Measurements from ENCODE around the gene LARP4. TPM values are rescaled to one million over a fixed set of nuclear protein-coding genes. Genes with fewer than 3 reads are reported as not detected.
A peak's percentile ranks its signal among the peaks of the same experiment; 100 is the strongest.
"Not testable (repeated sequence)": the region's sequence is repeated elsewhere in the genome, so short reads cannot be mapped to it uniquely, and the experiment has no call there.

LARP4 gene
- 119 and 128 TPM in 2 replicates for total RNA-seq

GRCh38 chr12:50400638-50401499, at the start of gene LARP4:
Gene LARP4 (plus strand): TSS chr12:50400885. CDS start chr12:50401011, 126 bp downstream.
- Mint-ChIP-seq H3K27me3 (ENCODE audit: insufficient read depth) (peaks cover 3% of the 10 kb centered on the region), H3K9me3 (no peaks in the 10 kb centered on the region), H3K4me1 (ENCODE audit: low read depth) (peaks cover 22% of the 10 kb centered on the region), H3K36me3 (ENCODE audit: low read depth) (peaks cover 15% of the 10 kb centered on the region), H3K27ac (peak within 1 kb of the TSS; percentile 90), H3K4me3 (peak within 1 kb of the TSS; percentile 97)
- DNase-seq (ENCODE audit: low spot score), result peak; percentile 91
- intact Hi-C loops (cut with micrococcal nuclease), result loop anchor here (1.0 to 10.0 kb wide), 11 partner anchors 116 to 1719 kb away; partner anchors contain the start of genes CERS5, CSRNP2, DAZAP2 and KANSL2

GRCh38 chr12:50351120-50352043, 49.3 kb upstream of the LARP4 start:
- Mint-ChIP-seq H3K4me3 (no peak overlapping the region), H3K9me3 (no peaks in the 10 kb centered on the region), H3K36me3 (ENCODE audit: low read depth) (no peaks in the 10 kb centered on the region), H3K27ac (peak overlapping the region; percentile 20), H3K4me1 (ENCODE audit: low read depth) (no peaks in the 10 kb centered on the region), H3K27me3 (ENCODE audit: insufficient read depth) (no peaks in the 10 kb centered on the region)
- DNase-seq (ENCODE audit: low spot score), result no peak
- intact Hi-C loops (cut with micrococcal nuclease), result no loop called here

- no peaks in the 10 kb centered on the region for H3K27me3 Mint-ChIP-seq (ENCODE audit: insufficient read depth)
- no peak for DNase-seq (ENCODE audit: low spot score)
- no peak overlapping the region for H3K27ac Mint-ChIP-seq
- H3K36me3 Mint-ChIP-seq (ENCODE audit: low read depth), result no peaks in the 10 kb centered on the region
- H3K4me1 Mint-ChIP-seq (ENCODE audit: low read depth), result no peaks in the 10 kb centered on the region
- H3K9me3 Mint-ChIP-seq, result no peaks in the 10 kb centered on the region
- intact Hi-C loops (cut with micrococcal nuclease), result no loop called here
- no peak overlapping the region for H3K4me3 Mint-ChIP-seq
Measured at GRCh38 chr12:50353404-50353803, 47.3 kb upstream of the LARP4 start.

GRCh38 chr12:50353869-50354593, 46.7 kb upstream of the LARP4 start:
- H3K4me1 Mint-ChIP-seq (ENCODE audit: low read depth), result no peaks in the 10 kb centered on the region
- no peak overlapping the region for H3K27ac Mint-ChIP-seq
- DNase-seq (ENCODE audit: low spot score), result no peak
- H3K9me3 Mint-ChIP-seq, result no peaks in the 10 kb centered on the region
- intact Hi-C loops (cut with micrococcal nuclease), result no loop called here
- no peak overlapping the region for H3K4me3 Mint-ChIP-seq
- H3K36me3 Mint-ChIP-seq (ENCODE audit: low read depth), result no peaks in the 10 kb centered on the region
- H3K27me3 Mint-ChIP-seq (ENCODE audit: insufficient read depth), result no peaks in the 10 kb centered on the region

GRCh38 chr12:50354908-50355307, 45.8 kb upstream of the LARP4 start:
- Mint-ChIP-seq H3K27ac (no peak overlapping the region), H3K4me1 (ENCODE audit: low read depth) (no peaks in the 10 kb centered on the region), H3K4me3 (no peak overlapping the region), H3K9me3 (no peaks in the 10 kb centered on the region), H3K27me3 (ENCODE audit: insufficient read depth) (peaks cover 2% of the 10 kb centered on the region), H3K36me3 (ENCODE audit: low read depth) (no peaks in the 10 kb centered on the region)
- intact Hi-C loops (cut with micrococcal nuclease), result no loop called here
- no peak for DNase-seq (ENCODE audit: low spot score)

GRCh38 chr12:50355365-50355764, 45.3 kb upstream of the LARP4 start:
- no peak for DNase-seq (ENCODE audit: low spot score)
- Mint-ChIP-seq H3K9me3 (no peaks in the 10 kb centered on the region), H3K27ac (no peak overlapping the region), H3K4me1 (ENCODE audit: low read depth) (no peaks in the 10 kb centered on the region), H3K4me3 (no peak overlapping the region), H3K27me3 (ENCODE audit: insufficient read depth) (peaks cover 2% of the 10 kb centered on the region), H3K36me3 (ENCODE audit: low read depth) (no peaks in the 10 kb centered on the region)
- intact Hi-C loops (cut with micrococcal nuclease), result no loop called here

GRCh38 chr12:50362671-50363070, 38.0 kb upstream of the LARP4 start:
- Mint-ChIP-seq H3K27ac (no peak overlapping the region), H3K4me1 (ENCODE audit: low read depth) (no peaks in the 10 kb centered on the region), H3K4me3 (no peak overlapping the region), H3K36me3 (ENCODE audit: low read depth) (no peaks in the 10 kb centered on the region), H3K9me3 (no peaks in the 10 kb centered on the region), H3K27me3 (ENCODE audit: insufficient read depth) (peaks cover 4% of the 10 kb centered on the region)
- intact Hi-C loops (cut with micrococcal nuclease), result no loop called here
- no peak for DNase-seq (ENCODE audit: low spot score)

GRCh38 chr12:50363141-50363540, 37.5 kb upstream of the LARP4 start:
- H3K4me1 Mint-ChIP-seq (ENCODE audit: low read depth), result no peaks in the 10 kb centered on the region
- peaks cover 4% of the 10 kb centered on the region for H3K27me3 Mint-ChIP-seq (ENCODE audit: insufficient read depth)
- no peaks in the 10 kb centered on the region for H3K36me3 Mint-ChIP-seq (ENCODE audit: low read depth)
- intact Hi-C loops (cut with micrococcal nuclease), result no loop called here
- no peaks in the 10 kb centered on the region for H3K9me3 Mint-ChIP-seq
- DNase-seq (ENCODE audit: low spot score), result no peak
- no peak overlapping the region for H3K27ac Mint-ChIP-seq
- H3K4me3 Mint-ChIP-seq, result no peak overlapping the region

GRCh38 chr12:50365709-50366406, 34.8 kb upstream of the LARP4 start:
- Mint-ChIP-seq H3K9me3 (no peaks in the 10 kb centered on the region), H3K27me3 (ENCODE audit: insufficient read depth) (peaks cover 2% of the 10 kb centered on the region), H3K4me1 (ENCODE audit: low read depth) (no peaks in the 10 kb centered on the region), H3K4me3 (no peak overlapping the region), H3K36me3 (ENCODE audit: low read depth) (no peaks in the 10 kb centered on the region), H3K27ac (no peak overlapping the region)
- intact Hi-C loops (cut with micrococcal nuclease), result no loop called here
- DNase-seq (ENCODE audit: low spot score), result no peak

- H3K36me3 Mint-ChIP-seq (ENCODE audit: low read depth); H3K4me3 Mint-ChIP-seq; intact Hi-C loops (cut with micrococcal nuclease); DNase-seq (ENCODE audit: low spot score); H3K27me3 Mint-ChIP-seq (ENCODE audit: insufficient read depth); H3K4me1 Mint-ChIP-seq (ENCODE audit: low read depth); H3K9me3 Mint-ChIP-seq; H3K27ac Mint-ChIP-seq: not testable (repeated sequence)
Measured at GRCh38 chr12:50370672-50371071, 30.0 kb upstream of the LARP4 start.

- no peaks in the 10 kb centered on the region for H3K9me3 Mint-ChIP-seq
- H3K27ac Mint-ChIP-seq, result no peak overlapping the region
- DNase-seq (ENCODE audit: low spot score), result no peak
- no peaks in the 10 kb centered on the region for H3K4me1 Mint-ChIP-seq (ENCODE audit: low read depth)
- intact Hi-C loops (cut with micrococcal nuclease), result no loop called here
- no peaks in the 10 kb centered on the region for H3K36me3 Mint-ChIP-seq (ENCODE audit: low read depth)
- H3K4me3 Mint-ChIP-seq, result no peak overlapping the region
- H3K27me3 Mint-ChIP-seq (ENCODE audit: insufficient read depth), result peaks cover 2% of the 10 kb centered on the region
Measured at GRCh38 chr12:50375802-50376201, 24.9 kb upstream of the LARP4 start.

- Mint-ChIP-seq H3K27me3 (ENCODE audit: insufficient read depth) (peaks cover 5% of the 10 kb centered on the region), H3K4me1 (ENCODE audit: low read depth) (no peaks in the 10 kb centered on the region), H3K4me3 (no peak overlapping the region), H3K27ac (no peak overlapping the region), H3K36me3 (ENCODE audit: low read depth) (no peaks in the 10 kb centered on the region), H3K9me3 (no peaks in the 10 kb centered on the region)
- intact Hi-C loops (cut with micrococcal nuclease), result no loop called here
- no peak for DNase-seq (ENCODE audit: low spot score)
Measured at GRCh38 chr12:50380761-50381325, 19.8 kb upstream of the LARP4 start.
